SK-N-MC (cell line): Measurements from ENCODE around the gene AFP.

Experiments
- EZH2 ChIP-seq: fragments of 200-600 bp; sonication (generic); IDR thresholded peaks from one replicate; pipeline ENCODE4 v1.6.1; 2017; ENCODE audit warnings: antibody characterized with exemption
- FOXP2 ChIP-seq: optimal IDR thresholded peaks from 2 replicates; pipeline ENCODE3; 2011; ENCODE audit warnings: mild to moderate bottlenecking, moderate library complexity; ENCODE audit not compliant: insufficient read depth; ENCODE audit errors: extremely low read length, control extremely low read depth
- POLR2AphosphoS5 ChIP-seq: IDR thresholded peaks from 2 replicates; pipeline ENCODE4 v1.6.1; 2012; ENCODE audit warnings: mild to moderate bottlenecking, low read depth, low read length, borderline replicate concordance

GRCh38 chr4:73453701-73454005 is 17.6 kb downstream of the AFP start:
- TF ChIP-seq EZH2: no peak
- no peak for TF ChIP-seq POLR2AphosphoS5
- TF ChIP-seq FOXP2: no peak
